Tibial nerve (tissue), 4 donors: ENCODE measurements around the gene RAD51. TPM values are rescaled to one million over a fixed set of nuclear protein-coding genes. Genes with fewer than 3 reads are reported as not detected.
"Not testable (repeated sequence)": the region's sequence is repeated elsewhere in the genome, so short reads cannot be mapped to it uniquely, and the experiment has no call there.

Experiments used
- DNase-seq, 2 donors: peaks; one replicate each; pipeline ENCODE4 v3.0.0-alpha.2; 2019; ENCODE audit warnings: low spot score in 2 of 2
- H3K27ac ChIP-seq, 4 donors: fragments of 200-600 bp; sonication (generic) in 3 of 4; one replicate each; pipeline ENCODE4 v1.5.1; 2017 to 2019; ENCODE audit warnings: mild to moderate bottlenecking in 1 of 4
- H3K27me3 ChIP-seq, 2 donors: fragments of 200-600 bp; sonication (generic) in 1 of 2; one replicate each; pipeline versions ENCODE4 v1.5.1 to v1.6.0; 2017 to 2019
- H3K36me3 ChIP-seq, 3 donors: fragments of 200-600 bp; sonication (generic); one replicate each; pipeline ENCODE4 v1.5.1; 2018 to 2019
- H3K4me1 ChIP-seq, 4 donors: fragments of 200-600 bp; sonication (generic) in 3 of 4; one replicate each; pipeline ENCODE4 v1.5.1; 2017 to 2019
- H3K4me3 ChIP-seq, 4 donors: fragments of 200-600 bp; sonication (generic) in 3 of 4; one replicate each; pipeline ENCODE4 v1.5.1; 2017 to 2019; ENCODE audit warnings: mild to moderate bottlenecking in 1 of 4, moderate library complexity in 1 of 4
- H3K9me3 ChIP-seq, 4 donors: fragments of 200-600 bp; sonication (generic) in 3 of 4; one replicate each; pipeline ENCODE4 v1.5.1; 2017 to 2019
- CTCF ChIP-seq, 5 experiments: fragments of 200-600 bp in 3 of 5; fragments of 450-650 bp in 2 of 5; sonication (generic) in 3 of 5; IDR thresholded peaks; one replicate each; pipeline ENCODE4 v1.5.1; 2016 to 2019; ENCODE audit warnings: antibody characterized with exemption in 5 of 5, mild to moderate bottlenecking in 3 of 5, moderate library complexity in 2 of 5
- EP300 ChIP-seq, 2 donors: sonication (generic); formaldehyde crosslinking; IDR thresholded peaks; one replicate each; pipeline ENCODE4 v1.6.1; 2017; ENCODE audit warnings: antibody characterized with exemption in 2 of 2, mild to moderate bottlenecking in 1 of 2
- POLR2A ChIP-seq, 2 donors: fragments of 450-650 bp; IDR thresholded peaks; one replicate each; pipeline ENCODE4 v1.6.1; 2017; ENCODE audit warnings: antibody characterized with exemption in 2 of 2, mild to moderate bottlenecking in 2 of 2, moderate library complexity in 2 of 2
- WGBS, 2 donors: methylation state at CpG; one replicate each; pipeline ENCODE4 v1.1.5; 2018; 5-methylcytosine and 5-hydroxymethylcytosine counted together
- total RNA-seq, 4 donors: library from RNA; depleted of rRNA; stranded (reverse); fragments of >200 nt; gene quantifications; one replicate each; pipeline ENCODE4 v1.1.0, GENCODE V29; 2016

The RAD51 gene
- total RNA-seq = under 1 TPM in 2 of 4 donors, not detected in 2; 0.42 to 0.59 TPM

DNA sequence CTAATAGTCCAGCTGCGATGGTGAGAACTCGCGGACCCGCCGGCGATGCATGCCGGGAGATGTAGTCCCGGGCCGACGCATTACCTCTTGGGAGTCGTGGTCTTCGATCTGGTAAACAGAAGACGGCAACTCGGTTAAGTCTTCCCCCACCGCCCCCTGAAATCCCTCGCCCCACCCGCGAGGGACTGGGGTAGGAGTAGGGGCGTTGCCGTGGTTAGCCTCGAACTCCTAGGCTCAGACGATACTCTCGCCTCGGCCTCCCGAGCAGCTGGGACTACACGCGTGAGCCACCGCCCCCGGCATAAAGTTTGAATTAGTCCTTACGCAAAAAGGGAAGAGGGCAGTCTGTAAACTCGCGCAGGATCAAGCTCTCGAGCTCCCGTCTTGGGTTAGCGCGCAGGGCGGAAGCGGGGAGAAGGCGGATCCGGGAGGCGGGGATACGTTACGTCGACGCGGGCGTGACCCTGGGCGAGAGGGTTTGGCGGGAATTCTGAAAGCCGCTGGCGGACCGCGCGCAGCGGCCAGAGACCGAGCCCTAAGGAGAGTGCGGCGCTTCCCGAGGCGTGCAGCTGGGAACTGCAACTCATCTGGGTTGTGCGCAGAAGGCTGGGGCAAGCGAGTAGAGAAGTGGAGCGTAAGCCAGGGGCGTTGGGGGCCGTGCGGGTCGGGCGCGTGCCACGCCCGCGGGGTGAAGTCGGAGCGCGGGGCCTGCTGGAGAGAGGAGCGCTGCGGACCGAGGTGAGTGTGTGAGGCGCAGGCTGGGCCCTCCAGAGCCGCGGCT, at the start of gene RAD51:
TSS of gene RAD51 (plus strand) at position 487 of the 781 bp plus-strand sequence. CDS start 3,585 bp downstream, outside the sequence.
- Histone ChIP-seq H3K27me3 (no peaks in the 10 kb centered on the region), H3K36me3 (peaks cover 0 to 18% (median 0%) of the 10 kb centered on the region in 3 donors), H3K4me1 (peaks cover 0 to 21% (median 14%) of the 10 kb centered on the region in 4 donors), H3K27ac (peak within 1 kb of the TSS; percentile 97 to 100 (median 98)), H3K9me3 (no peaks in the 10 kb centered on the region), H3K4me3 (peak within 1 kb of the TSS; percentile 56 to 96 (median 84))
- 0% methylated on average over 55 to 72 of the region's 81 CpGs for WGBS, 2 donors
- TF ChIP-seq POLR2A (IDR thresholded peaks at IDR 0.05) (peak; percentile 5 to 66), EP300 (IDR thresholded peaks at IDR 0.05) (peak; percentile 83 to 94), CTCF (IDR thresholded peaks at IDR 0.05) (peak in 1 of 5 experiments; percentile 13)
- DNase-seq = peak; percentile 79 to 88

- H3K4me3 ChIP-seq = no peak overlapping the region
- no peak overlapping the region for H3K27ac ChIP-seq
- H3K27me3 ChIP-seq = no peaks in the 10 kb centered on the region
- H3K36me3 ChIP-seq = no peaks in the 10 kb centered on the region
- 91 to 94% methylated on average over 1 of the region's 1 CpG for WGBS, 2 donors
- TF ChIP-seq EP300 (IDR thresholded peaks at IDR 0.05) (no peak), POLR2A (IDR thresholded peaks at IDR 0.05) (no peak), CTCF (IDR thresholded peaks at IDR 0.05) (no peak)
- DNase-seq = no peak
- no peaks in the 10 kb centered on the region for H3K9me3 ChIP-seq
- H3K4me1 ChIP-seq = no peaks in the 10 kb centered on the region
These were observed 47.5 kb upstream of the RAD51 start for GRCh38 chr15:40647523-40647922.

GRCh38 chr15:40650479-40650878, 44.5 kb upstream of the RAD51 start:
- H3K4me3 ChIP-seq = no peak overlapping the region
- no peak overlapping the region for H3K27ac ChIP-seq
- DNase-seq = no peak
- TF ChIP-seq EP300 (IDR thresholded peaks at IDR 0.05) = no peak
- H3K36me3 ChIP-seq = no peaks in the 10 kb centered on the region
- no peaks in the 10 kb centered on the region for H3K9me3 ChIP-seq
- H3K27me3 ChIP-seq = no peaks in the 10 kb centered on the region
- H3K4me1 ChIP-seq = no peaks in the 10 kb centered on the region

DNA sequence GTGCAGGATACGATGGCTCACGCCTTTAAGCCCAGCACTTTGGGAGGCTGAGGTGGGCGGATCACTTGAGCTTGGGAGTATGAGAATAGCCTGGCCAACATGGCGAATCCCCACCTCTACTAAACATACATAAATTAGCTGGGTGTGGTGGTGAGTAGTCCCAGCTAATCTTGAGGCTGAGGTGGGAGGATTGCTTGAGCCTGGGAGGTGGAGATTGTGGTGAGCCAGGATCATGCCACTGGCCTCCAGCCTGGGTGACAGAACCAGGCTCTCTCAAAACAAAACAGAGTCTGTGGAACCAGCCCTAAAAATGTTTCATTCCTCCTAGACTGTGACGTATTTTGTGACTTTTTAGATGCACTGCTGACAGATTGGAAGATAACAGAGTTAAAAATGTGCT, 34.3 kb upstream of the RAD51 start:
- H3K9me3 ChIP-seq = no peaks in the 10 kb centered on the region
- TF ChIP-seq POLR2A (IDR thresholded peaks at IDR 0.05) (no peak), EP300 (IDR thresholded peaks at IDR 0.05) (no peak), CTCF (IDR thresholded peaks at IDR 0.05) (no peak)
- no peaks in the 10 kb centered on the region for H3K27me3 ChIP-seq
- no peaks in the 10 kb centered on the region for H3K36me3 ChIP-seq
- no peaks in the 10 kb centered on the region for H3K4me1 ChIP-seq
- no peak overlapping the region for H3K4me3 ChIP-seq
- no peak overlapping the region for H3K27ac ChIP-seq
- 97 to 98% methylated on average over 5 of the region's 5 CpGs for WGBS, 2 donors
- DNase-seq = no peak

DNA sequence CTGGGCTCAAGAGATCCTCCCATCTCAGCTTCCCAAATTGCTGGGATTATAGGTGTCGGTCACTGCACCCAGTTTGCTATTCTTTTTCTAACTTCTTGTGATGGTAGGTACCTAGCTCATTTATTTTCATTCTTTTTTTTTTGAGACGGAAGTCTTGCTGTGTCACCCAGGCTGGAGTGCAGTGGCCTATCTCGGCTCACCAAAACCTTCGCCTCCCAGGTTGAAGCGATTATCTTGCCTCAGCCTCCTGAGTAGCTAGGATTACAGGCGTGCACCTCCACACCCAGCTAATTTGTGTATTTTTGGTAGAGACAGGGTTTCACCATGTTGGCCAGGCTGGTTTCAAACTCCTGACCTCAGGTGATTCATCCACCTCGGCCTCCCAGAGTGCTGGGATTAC, 30.1 kb upstream of the RAD51 start:
- no peaks in the 10 kb centered on the region for H3K27me3 ChIP-seq
- no peaks in the 10 kb centered on the region for H3K9me3 ChIP-seq
- no peaks in the 10 kb centered on the region for H3K36me3 ChIP-seq
- DNase-seq = no peak
- WGBS, 2 donors = 94 to 98% methylated on average over 7 of the region's 7 CpGs
- H3K27ac ChIP-seq = no peak overlapping the region
- H3K4me3 ChIP-seq = no peak overlapping the region
- H3K4me1 ChIP-seq = no peaks in the 10 kb centered on the region
- TF ChIP-seq CTCF (IDR thresholded peaks at IDR 0.05) = no peak
- TF ChIP-seq EP300 (IDR thresholded peaks at IDR 0.05) = no peak
- TF ChIP-seq POLR2A (IDR thresholded peaks at IDR 0.05) = no peak

GRCh38 chr15:40676290-40676689, 18.7 kb upstream of the RAD51 start:
- not testable (repeated sequence) for DNase-seq, H3K36me3 ChIP-seq, H3K27ac ChIP-seq, H3K27me3 ChIP-seq, H3K4me3 ChIP-seq, H3K9me3 ChIP-seq, H3K4me1 ChIP-seq
- 88 to 90% methylated on average over 6 of the region's 6 CpGs for WGBS, 2 donors

GRCh38 chr15:40676906-40677305, 18.1 kb upstream of the RAD51 start:
- H3K36me3 ChIP-seq, H3K9me3 ChIP-seq, DNase-seq, H3K4me3 ChIP-seq, H3K27ac ChIP-seq, H3K4me1 ChIP-seq, H3K27me3 ChIP-seq: not testable (repeated sequence)
- WGBS, 2 donors = 93 to 97% methylated on average over 22 to 30 of the region's 38 CpGs
